Hematopoietic multipotent progenitor cell treated with erythropoietin and hydrocortisone succinate and interleukin-3 and kit ligand, for 17 days (in vitro differentiated cells): Measurements from ENCODE around the gene CCP110.
A peak's percentile ranks its signal among the peaks of the same experiment; 100 is the strongest.

Experiments used
- DNase-seq: peaks from one replicate; pipeline ENCODE4 v3.0.0-alpha.2; 2015; ENCODE audit warnings: low spot score

Gene CCP110

DNA sequence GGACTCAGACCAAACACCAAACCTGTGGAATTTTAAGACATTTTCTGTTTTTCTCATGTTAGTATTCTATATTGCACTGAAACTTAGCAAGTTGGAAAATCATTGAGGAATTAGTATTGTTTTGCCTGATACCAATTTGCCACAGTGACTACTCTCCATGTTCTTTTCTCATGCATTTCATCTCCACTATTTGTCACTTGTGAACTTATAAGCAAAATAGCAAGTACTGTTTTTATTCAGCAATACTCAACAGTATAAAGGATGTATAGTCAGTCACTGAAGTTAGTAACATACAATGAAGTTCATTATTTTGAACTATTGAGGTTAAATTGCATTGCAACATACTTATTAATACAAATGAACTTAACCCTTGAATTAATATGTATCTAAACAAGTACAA is 25.9 kb downstream of the CCP110 start:
- DNase-seq: no peak

DNA sequence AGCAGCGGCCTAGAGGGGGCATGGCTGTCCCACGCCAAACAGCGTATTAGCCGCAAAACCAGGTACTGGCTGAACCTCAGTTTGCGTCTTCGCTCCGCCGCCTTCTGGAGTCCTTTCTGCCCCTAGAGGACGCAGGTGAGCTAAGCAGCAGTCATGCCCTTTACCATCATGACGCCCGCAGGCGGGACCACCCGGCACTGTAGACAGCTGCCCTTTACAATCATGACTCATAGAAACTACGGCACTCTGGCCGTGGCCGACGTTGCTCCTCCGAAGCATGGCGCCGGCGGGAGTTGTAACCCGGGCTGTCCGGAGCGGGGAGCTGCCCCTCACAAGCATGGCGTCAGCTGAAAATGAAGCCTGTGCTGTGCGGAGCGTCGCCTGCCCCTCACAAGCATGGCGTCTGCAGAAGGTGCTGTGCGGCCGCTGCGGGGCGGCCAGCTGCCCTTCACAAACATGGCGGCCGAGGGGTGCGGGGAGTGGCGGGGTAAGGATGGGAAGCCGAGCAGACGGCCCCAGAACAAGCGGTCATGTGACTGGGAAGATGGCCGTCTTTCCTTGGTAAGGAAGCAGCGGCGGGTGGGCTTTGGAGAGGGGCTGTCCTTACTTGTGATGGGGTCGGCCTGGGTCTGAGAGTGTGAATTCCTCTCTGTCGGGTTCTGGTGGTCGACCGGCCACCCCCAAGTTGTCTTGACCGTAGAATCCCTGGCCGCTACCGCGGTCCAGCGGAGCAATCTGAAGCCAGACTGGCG is 31.6 kb downstream of the CCP110 start, which contains the start of gene VPS35L:
Gene VPS35L (plus strand): TSS at position 518 of the 752 bp plus-strand sequence. CDS start 27 bp downstream, at position 545.
- peak; percentile 96 for DNase-seq

DNA sequence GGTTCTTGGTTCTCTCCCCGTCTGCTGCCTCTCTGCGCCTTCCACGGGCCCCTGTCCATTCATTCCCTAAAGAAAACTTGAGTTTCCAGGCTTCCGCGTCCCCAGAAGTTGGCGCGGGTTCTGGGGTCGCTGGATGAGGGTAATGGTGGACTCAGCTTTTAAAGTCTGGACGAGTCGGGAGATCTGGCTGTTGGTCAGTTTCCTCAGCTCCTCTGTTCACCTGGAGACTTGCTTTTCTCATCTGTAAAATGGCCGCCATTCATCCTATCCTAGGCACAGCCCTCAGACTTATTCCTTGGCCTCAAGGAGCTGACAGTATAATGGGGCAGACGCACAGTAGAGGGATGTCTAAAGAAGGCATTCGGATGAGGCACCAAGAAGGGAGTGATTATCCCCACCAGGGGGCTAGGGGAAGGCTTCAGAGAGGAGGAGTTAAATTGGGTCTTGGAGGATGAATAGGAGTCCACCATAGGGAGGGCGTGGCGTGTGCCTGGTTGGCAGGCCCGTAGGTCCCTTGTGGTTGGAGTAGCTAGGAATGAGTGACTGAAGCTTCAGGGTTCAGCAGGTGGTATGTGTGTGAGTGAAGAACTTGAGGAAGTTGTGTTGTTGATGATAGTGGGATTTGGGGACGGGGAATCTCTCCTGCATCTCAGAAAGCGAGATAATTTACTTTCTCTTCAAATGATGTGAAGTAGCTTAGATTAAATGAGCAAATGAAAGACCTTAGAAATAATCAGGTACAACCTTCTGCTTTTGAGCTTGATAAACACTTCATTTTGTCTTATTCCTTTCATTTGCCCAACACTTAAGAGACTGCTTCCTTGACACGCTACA is 32.4 kb downstream of the CCP110 start:
- peak; percentile 42 for DNase-seq

DNA sequence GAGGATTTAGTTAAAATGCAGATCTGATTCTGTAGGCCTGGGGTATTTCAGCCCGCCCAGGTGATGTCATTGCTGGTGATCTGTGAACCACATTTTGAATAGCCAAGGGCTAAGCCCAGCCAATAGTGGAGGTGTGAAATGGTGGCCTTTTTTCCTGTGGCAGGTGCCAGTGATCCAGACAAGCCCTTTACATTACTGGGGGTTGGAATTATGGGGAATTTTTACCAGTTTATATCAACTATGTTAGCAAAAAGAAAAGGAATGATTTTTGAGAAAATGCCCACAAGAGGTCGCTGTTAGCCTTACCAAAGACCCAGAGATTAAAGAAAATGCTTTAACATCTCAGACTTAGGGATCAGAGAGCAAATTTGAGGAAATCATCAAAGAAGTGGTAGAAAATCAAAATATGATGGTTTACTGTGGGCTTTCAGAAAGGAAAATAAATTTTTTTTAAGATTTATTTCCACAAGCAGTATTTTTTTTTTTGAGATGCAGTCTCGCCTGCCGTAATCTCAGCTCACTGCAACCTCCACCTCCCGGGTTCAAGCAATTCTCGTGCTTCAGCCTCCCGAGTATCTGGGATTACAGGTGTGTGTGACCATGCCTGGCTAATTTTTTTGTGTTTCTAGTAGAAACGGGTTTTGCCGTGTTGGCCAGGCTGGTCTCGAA is 35.6 kb downstream of the CCP110 start:
- DNase-seq: peak; percentile 78

DNA sequence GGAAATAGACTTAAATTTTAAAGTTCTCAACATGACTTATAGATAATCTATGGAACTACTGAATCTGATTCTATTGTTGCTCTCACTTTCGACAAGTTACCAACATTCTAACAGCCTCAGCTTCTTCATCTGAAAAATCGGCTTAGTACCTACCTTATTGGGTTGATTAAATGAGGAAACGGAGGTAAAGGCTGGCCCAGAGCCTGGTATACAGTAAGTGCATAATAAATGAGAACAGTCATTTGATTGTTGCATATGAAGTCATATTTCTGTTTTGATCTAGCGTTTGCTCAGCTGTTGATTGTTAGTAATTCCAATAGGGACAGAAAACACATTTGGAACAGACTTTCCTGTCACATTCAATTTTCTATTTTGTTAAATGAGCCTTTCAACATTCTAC is 36.3 kb downstream of the CCP110 start:
- no peak for DNase-seq

DNA sequence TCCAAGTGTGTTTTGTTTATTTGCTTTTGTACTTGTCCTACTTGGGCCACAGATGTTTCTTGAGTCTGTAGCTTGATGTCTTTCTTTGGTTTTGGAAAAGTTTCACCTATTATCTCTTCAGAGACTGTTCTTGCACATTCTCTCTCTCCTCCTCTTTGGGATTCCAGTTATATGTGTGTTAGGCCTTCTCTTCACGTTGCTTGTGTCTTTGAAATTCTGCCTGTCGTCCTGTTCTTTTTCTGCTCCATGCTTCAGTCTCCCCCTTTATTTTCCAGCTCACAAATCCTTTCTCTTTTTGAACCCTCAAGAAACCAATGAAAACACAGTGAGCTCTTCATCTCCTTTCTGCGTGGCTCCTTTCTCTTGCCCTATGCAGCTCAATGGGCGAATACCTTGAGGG is 39.6 kb downstream of the CCP110 start:
- no peak for DNase-seq

DNA sequence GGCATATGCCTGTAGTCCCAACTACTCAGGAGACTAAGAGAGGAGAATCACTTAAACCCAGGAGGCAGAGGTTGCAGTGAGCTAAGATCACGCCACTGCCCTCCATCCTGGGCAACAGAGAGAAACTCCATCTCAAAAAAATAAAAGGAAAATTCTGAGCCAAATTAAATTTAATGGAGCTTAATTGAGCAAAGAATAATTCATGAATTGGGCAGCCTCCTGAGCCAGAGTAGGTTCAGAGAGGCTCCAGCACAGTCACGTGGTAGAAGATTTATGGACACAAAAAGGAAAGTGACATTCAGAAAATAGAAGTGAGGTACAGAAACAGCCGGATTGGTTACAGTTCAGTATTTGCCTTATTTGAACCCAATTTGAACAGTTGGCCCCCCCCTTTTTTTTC is 42.6 kb downstream of the CCP110 start:
- DNase-seq: no peak

DNA sequence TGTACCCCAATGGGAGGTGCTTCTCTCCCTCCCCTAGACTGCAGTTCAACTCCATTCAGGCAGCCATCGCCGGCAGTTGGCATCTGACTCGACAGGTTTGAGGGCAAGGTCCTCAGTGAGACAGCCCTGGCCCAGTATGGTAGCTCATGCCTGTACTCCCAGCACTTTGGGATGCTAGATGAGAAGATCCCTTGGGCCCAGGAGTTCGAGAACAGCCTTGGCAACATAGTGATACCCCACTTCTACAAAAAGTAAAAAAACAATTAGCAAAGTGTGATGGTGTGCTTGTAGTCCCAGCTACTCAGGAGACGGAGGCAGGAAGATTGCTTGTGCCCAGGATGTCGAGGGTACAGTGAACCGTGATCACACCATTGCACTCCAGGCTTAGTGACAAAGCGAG is 43.8 kb downstream of the CCP110 start:
- DNase-seq: no peak

DNA sequence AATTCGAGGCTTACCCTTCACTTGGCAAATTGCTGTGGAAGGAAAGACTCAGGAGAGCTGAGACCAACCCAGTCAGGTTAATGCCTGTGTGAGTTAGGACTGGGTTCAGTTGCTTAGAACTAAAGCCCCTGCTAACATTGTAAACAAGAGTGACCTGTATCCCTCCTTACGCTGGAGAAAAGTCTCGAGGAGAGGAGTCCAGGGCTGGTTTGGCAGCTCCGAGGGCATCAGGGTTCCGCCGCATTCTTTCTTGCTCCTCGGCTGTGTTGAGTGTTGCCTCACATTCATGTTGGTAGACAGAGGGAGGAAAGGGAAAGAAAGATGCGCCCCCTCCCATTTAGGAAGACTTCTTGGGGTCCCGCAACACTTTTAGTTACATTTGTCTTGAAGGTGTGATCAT is 50.3 kb downstream of the CCP110 start:
- DNase-seq: no peak

DNA sequence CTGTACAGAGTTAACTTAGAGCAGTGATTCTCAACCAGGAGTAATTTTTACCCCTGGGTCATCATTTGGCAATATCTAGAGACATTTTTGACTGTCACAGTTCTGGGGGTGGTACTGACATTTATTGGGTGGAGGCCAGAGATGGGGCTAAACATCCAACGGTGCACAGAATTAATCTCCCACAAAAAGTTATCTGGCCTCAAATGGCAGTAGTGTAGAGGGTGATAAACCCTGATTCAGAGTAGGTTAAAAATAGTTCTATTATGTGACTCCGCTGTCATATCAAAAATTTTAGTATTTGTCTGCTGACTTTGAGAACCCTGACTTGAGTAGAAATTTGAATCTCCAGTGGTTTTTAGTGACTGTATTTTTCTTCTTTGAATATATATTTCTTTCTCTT is 50.9 kb downstream of the CCP110 start:
- DNase-seq: no peak

DNA sequence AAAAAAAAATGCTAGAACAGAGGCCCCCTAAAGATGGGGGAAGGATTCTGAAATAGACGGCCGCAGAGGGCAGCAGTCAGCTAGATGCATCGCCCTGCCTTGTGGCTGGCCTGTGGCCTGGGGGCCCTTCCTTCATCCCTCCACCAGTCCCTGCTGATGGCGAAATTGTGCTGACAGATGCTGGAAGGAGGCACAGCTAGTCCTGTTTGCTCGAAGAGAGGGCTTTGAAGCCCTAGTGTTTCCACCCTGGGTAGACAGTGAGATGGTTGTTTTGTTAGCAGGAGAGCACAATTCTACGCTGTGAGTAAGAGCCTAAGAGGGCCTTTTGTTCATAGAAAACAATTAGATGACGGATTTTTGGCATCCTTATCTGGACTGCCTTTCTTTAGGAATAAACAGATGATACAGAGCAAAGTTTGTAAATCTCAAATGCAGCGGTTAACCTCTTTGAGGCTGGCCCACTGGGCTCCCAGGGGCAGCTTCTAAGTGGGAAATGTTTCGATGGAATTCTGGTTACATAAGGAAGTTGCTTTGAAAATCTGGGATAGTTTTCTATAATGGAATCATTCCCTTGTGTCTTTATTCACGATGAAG is 54.7 kb downstream of the CCP110 start:
- DNase-seq: no peak

DNA sequence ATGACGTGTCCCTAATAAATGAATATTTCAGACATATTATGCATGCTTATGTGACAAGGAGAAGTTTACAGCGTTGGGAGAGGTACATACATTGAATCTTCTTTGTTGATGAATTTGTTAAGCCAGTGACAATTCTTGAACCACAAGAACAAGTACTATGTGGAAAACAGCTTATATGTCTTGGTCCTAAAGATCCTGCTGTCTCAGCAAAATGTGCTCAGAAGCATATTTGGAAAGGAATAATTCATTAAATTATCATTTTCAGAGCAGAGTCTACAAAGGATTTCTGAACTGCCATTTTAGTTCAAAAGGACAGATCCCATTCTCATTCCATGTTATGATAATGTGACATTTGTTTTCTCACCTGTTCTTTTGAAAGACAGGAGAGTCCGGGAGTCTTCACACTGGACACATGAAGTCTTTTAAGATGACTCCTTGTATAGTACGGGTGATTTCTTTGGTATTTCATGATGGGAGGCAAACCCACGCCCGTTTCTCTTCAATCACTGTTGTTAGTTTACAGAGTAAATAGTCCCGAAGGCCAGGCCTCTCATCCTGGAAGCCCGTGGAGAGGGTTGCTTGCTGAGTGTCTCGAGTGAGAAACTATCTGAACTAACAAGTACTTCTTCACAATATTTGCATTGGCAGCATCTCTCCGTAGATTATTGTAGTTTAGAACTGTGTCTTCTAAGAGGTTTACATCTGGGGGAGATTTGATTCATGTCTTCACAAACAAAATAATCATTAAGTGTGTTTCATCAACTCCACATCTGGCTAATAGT is 58.5 kb downstream of the CCP110 start:
- no peak for DNase-seq

DNA sequence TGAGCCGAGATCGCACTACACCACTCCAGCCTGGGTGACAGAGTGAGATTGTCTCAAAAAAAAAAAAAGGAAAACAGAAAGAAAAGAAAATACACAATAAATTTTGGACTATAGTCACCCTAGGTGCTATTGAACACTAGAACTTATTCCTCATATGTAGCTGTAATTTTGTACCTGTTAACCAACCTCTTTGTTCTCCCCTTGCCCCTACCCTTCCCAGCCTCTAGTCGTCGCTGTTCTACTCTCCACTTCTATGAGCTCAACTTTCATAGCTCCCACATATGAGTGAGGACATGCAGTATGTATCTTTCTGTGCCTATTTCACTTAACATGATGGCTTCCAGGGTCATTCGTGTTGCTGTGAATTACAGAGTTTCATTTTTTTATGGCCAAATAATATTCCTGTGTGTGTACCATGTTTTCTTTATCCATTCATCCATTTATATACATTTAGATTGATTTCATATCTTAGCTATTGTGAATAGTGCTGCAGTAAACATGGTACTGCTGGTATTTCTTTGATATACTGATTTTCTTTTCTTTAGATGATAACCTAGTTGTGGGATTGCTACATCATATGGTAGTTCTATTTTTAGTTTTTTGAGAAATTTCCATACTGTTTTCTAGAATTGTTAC is 60.0 kb downstream of the CCP110 start:
- DNase-seq: peak; percentile 48

DNA sequence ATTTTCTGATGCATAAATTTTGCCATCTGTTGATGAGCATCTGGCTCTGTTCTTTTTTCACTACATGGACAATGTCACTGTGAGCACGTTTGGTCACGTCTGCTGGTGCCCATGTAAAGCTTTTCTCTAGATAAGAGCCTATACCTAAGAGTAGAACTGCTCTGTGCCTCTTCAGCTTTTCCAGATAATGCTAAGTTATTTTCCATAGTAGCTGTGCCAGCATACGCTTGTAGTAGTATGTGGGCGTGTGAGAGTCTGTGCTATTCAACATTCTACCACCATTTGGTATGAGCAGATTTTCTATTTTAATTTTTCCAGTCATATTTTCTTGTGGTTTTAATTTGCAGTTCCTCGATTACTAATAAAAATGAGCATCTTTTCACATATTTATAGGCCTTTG is 64.9 kb downstream of the CCP110 start:
- no peak for DNase-seq

DNA sequence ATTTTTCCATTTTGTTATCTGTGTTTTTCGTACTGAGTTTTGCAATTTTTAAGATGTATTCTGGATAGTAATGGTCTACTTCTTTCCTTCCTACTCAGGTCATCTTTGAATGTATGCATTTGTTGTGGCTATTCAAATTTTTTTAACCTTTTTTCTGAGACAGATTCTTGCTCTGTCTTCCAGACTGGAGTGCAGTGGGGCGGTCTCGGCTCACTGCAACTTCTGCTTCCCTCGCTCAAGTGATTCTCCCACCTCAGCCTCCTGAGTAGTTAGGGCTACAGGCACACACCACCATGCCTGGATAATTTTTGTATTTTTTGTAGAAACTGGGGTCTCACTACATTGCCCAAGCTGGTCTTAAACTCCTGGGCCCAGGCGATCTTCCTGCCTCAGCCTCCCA is 65.4 kb downstream of the CCP110 start:
- no peak for DNase-seq

DNA sequence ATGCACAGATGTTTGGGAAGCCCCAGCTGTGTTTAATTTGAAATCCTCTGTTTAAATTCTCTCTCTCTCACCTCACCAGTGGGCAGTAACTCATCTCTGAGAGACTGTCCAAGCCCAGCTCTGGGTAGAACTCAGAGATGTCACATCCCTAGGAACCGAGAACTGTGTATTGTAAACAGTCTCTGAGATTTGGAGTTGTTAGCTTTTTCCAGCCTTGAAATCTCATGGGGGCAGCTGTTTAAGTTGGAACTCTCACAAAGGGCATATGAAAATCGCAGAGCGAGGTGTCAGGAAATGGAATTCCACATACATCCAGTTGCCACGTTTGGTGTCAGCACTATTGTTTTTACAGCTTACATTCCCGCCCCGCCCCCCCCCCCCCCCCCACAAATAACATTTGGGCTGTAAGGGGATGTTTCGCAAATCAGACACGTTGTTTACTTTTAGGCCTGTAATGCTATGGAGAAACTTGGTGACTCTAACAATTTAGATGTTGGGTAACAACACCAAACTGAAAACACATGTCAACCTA is 66.1 kb downstream of the CCP110 start:
- DNase-seq: no peak

DNA sequence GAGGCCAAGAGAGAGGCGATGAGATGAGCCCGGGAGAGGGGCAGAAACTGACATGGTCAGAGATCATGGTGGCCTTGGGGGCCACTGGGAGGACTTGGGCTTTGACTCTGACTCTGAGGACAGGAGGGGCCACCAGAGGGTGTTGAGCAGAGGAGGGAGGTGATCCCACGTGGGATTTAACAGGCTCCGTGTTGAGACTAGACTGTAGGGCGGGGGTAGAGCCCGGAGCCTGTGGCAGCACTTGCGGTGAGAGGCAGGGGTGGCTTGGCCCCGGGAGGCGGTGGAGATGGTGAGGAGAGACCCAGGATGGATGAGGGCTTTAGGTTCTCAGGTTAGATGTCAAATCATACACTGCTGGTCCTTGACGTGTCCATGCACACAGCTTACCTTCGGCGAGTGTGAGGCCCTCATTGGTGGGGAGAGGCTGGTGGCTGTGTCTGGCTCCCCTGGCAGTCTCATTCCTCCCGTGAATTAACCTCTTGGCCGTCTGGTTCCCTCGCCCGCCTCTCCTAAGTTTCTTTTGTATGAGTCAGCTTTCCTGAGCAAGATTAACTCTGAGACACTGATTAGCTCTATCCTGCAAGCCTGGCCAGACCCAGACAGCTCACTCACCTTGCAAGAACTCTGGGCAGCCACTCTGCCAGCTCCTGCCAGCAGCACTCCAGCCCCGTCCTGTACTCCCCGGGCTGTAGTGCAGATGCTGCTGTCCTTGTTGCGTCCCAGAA is 71.5 kb downstream of the CCP110 start:
- DNase-seq: no peak

DNA sequence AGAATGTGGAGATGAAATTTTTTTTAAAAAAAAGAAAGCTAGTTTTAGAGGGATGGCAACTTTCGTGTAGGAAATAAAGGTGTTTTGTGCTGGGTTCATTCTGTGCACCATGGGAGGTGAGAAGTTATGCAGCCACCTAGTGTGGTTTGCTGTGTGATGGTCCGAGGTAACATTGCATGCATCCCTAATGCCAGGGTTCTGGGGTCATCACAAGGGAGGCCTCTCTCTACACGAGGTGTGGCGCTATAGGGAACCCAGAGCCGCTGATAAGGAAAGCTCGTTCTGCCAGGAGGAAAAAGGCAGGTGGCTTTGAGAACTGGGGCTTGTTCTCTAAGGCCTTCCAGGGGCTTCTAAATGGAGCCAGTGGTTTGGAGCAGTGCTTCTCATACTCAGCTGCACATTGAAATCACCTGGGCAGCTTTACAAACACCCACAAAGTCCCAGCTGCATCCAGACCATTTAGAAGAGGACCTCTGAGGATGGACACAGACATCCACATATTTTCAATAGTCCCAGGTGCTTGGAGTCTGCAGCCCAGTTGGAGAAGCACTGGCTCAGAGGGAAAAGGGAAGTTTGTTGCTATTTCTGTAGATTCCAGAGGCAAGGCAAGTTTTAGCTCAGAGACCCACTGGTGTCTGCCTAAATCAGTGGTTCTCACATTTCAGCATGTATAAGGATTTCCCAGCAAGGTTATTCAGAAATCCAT is 75.2 kb downstream of the CCP110 start:
- DNase-seq: no peak

DNA sequence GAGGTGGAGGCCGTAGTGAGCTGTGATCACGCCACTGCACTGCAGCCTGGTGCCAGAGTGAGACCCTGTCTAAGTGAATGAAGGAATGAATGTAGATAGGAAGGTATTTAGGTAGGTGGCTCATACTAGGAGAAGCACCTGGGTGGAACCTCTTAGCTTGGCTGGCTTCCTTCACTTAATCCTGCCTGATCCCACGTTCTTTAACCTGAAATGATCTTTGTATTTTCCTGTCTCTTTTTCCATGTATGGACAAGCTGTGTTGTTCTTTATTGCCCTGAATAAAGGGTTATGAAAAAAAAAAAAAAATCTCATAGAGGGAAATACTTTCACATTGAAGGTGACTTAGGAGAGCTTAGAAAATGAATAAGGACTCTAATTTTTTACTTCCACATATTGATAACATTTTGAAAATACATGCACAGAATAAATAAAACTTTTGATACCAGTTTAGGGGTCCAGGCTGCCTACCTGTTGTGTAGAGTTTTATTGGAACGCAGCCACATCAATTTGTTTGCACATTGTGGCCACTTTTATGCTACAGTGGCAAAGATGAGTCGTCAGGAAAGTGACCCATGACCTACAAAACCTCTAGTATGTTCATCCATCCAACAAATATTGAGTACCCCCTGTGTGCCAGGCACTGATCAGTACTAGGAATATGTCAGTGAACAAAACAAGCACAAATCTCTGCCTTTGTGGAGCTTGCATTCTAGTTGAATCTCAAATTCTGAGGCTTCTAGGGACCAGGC is 76.4 kb downstream of the CCP110 start:
- no peak for DNase-seq
